Thymus (tissue), 11 donors: ENCODE measurements around the gene JAK1. TPM values are rescaled to one million over a fixed set of nuclear protein-coding genes. Genes with fewer than 3 reads are reported as not detected.

Experiments
- DNase-seq, 9 donors: peaks; one replicate each; pipeline ENCODE4 v3.0.0-alpha.2; 2013; ENCODE audit warnings: low spot score in 9 of 9, low read depth in 6 of 9, missing footprints in 1 of 9
- H3K27ac ChIP-seq, 2 donors: one replicate each; pipeline ENCODE4 v1.5.1; 2013; ENCODE audit warnings: control low read depth in 1 of 2, low read depth in 1 of 2, low read length in 1 of 2, mild to moderate bottlenecking in 1 of 2, moderate library complexity in 1 of 2
- H3K27me3 ChIP-seq, 2 donors: one replicate each; pipeline ENCODE4 v1.5.1; 2013; ENCODE audit warnings: low read length in 1 of 2; ENCODE audit not compliant: control insufficient read depth in 2 of 2, insufficient read depth in 1 of 2
- H3K36me3 ChIP-seq, 2 donors: one replicate each; pipeline ENCODE4 v1.5.1; 2013; ENCODE audit warnings: low read length in 1 of 2, mild to moderate bottlenecking in 1 of 2, moderate library complexity in 1 of 2; ENCODE audit not compliant: control insufficient read depth in 2 of 2, insufficient read depth in 2 of 2
- H3K4me1 ChIP-seq, 2 donors: one replicate each; pipeline ENCODE4 v1.5.1; 2013; ENCODE audit warnings: low read length in 2 of 2; ENCODE audit not compliant: control insufficient read depth in 2 of 2, insufficient read depth in 2 of 2
- H3K4me3 ChIP-seq, 2 donors: one replicate each; pipeline ENCODE4 v1.5.1; 2013; ENCODE audit warnings: low read length in 2 of 2, control low read depth in 1 of 2, mild to moderate bottlenecking in 1 of 2
- H3K9me3 ChIP-seq, 2 donors: one replicate each; pipeline ENCODE4 v1.5.1; 2013; ENCODE audit warnings: low read length in 1 of 2, mild to moderate bottlenecking in 1 of 2; ENCODE audit not compliant: control insufficient read depth in 2 of 2, insufficient read depth in 1 of 2
- WGBS: extraction: QIAGEN DNeasy Blood & Tissue Kit; methylation state at CpG from one replicate; pipeline ENCODE4 v1.1.7; 2013; 5-methylcytosine and 5-hydroxymethylcytosine counted together
- polyA plus RNA-seq: library from polyadenylated mRNA; stranded (reverse); fragments of 200-250 nt; gene quantifications from one replicate; pipeline ENCODE4 v1.2.3, GENCODE V29; 2013
- total RNA-seq: library from RNA; stranded (reverse); fragments of 120-200 nt; gene quantifications from one replicate; pipeline ENCODE4 v1.2.4, GENCODE V29; 2013
- donor health status: healthy.

JAK1 gene
- total and polyA plus RNA-seq, 2 donors = 97.4 to 101 TPM

DNA sequence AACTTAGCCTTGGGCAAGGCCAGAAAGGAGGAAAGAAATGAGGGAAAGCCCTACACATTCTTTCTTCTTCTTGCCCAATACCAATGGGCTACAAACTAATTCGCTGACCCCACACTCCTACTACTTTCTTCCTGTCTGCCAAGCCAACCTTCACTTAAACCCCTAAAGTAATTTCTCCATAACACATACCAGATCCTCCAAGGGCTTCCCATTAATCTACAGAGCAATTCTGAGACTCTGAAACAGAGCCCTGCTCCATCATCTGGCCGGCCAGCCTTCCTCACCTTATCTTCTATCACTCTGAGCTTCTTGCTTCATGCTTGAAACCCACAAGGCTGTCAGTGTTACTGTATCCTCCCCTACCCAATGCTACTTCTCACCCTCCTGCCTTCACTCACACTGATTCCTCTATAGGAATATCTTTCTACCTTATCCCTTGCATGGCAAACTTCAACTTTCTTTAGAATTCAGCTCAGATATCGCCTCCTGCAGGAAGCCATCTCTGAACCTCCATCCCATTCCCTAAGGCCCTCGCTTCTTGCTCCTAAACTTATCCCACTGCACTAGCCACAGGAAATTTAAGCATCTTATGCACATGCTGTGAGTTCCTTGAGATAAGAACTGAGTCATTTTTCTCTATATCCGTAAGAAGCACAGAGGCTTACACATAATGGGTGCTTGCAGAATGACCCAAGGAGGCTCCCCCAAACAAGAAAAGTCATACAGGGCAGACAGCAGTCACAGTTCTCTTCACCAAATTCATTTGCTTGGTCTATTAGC, 81.9 kb downstream of the JAK1 start:
- Histone ChIP-seq H3K27me3 (no peaks in the 10 kb centered on the region), H3K4me3 (no peak overlapping the region), H3K36me3 (peaks cover 24 to 27% of the 10 kb centered on the region in 2 donors), H3K9me3 (no peaks in the 10 kb centered on the region), H3K4me1 (no peaks in the 10 kb centered on the region), H3K27ac (no peak overlapping the region)
- DNase-seq = no peak
- WGBS = 95% methylated on average over 5 of the region's 5 CpGs

- no peaks in the 10 kb centered on the region for H3K9me3 ChIP-seq
- peaks cover 30 to 40% of the 10 kb centered on the region in 2 donors for H3K36me3 ChIP-seq
- peaks cover 3% of the 10 kb centered on the region in 2 donors for H3K4me1 ChIP-seq
- whole genome bisulfite sequencing = 96% methylated on average over 11 of the region's 11 CpGs
- H3K4me3 ChIP-seq = no peak overlapping the region
- no peak for DNase-seq
- H3K27me3 ChIP-seq = no peaks in the 10 kb centered on the region
- no peak overlapping the region for H3K27ac ChIP-seq
Observed at GRCh38 chr1:64882574-64883255, 83.6 kb downstream of the JAK1 start.

DNA sequence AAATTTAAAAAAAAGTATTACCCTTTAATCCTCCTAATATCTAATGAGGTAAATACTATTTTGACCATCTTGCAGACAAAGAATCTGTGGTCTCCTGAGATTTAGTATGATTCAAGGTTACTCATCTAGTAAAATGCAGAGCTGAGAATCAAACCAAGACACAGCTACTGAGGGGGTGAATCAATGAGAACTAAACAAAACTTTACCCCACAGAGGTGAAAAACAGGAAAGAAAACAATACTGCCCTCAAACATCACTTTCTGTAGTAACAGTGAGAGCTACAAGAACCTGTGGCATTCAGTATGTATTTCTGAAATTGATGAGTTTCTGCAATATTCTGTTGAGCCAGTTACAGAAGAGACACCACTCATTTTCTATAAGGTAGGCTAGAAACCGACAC, 85.1 kb downstream of the JAK1 start:
- no peak overlapping the region for H3K4me3 ChIP-seq
- 97% methylated on average over 1 of the region's 1 CpG for WGBS
- peaks cover 32 to 43% of the 10 kb centered on the region in 2 donors for H3K36me3 ChIP-seq

GRCh38 chr1:64880449-64880848, 85.9 kb downstream of the JAK1 start:
- H3K4me1 ChIP-seq = peaks cover 13 to 18% of the 10 kb centered on the region in 2 donors
- no peaks in the 10 kb centered on the region for H3K9me3 ChIP-seq
- peaks cover 40 to 52% of the 10 kb centered on the region in 2 donors for H3K36me3 ChIP-seq
- DNase-seq = no peak
- H3K27me3 ChIP-seq = no peaks in the 10 kb centered on the region
- no peak overlapping the region for H3K27ac ChIP-seq
- no peak overlapping the region for H3K4me3 ChIP-seq
- WGBS = 99% methylated on average over 4 of the region's 4 CpGs

More for the DNA sequence above, 85.1 kb downstream of the JAK1 start:
- H3K27ac ChIP-seq = no peak overlapping the region
- peaks cover 4 to 10% of the 10 kb centered on the region in 2 donors for H3K4me1 ChIP-seq
- no peak for DNase-seq
- no peaks in the 10 kb centered on the region for H3K27me3 ChIP-seq
- H3K9me3 ChIP-seq = no peaks in the 10 kb centered on the region

DNA sequence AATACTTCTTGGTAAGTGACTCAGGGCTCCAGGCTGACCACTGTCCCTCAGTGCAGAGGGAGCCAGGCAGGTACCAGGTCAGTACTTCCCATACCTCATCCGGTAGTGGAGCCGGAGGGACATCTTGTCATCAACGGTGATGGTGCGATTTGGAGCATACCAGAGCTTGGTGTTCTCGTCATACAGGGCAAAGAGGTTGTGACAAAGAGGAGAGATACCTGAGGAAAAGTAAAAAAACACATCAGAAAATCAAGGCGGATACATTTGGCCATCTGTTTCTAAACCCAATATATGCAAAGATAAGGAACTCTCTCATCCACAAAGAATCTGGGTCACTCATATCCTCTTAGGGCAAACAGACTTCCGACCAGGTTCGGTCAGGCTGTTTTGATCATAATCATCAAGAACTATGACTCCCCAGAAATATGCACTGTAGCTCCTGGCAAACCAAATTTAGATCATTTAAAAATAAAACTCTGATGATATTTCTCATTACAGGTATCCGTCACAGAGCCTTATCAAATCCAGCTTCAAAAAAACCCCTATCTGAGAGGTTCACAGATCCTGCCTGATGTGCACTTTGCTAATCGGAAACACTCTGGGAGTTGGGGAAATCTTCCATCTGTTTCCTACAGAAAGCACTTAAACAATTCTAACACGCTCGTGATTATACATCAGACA, 87.3 kb downstream of the JAK1 start:
- peaks cover 13 to 18% of the 10 kb centered on the region in 2 donors for H3K4me1 ChIP-seq
- H3K4me3 ChIP-seq = no peak overlapping the region
- 97% methylated on average over 12 of the region's 12 CpGs for WGBS
- peaks cover 42 to 60% of the 10 kb centered on the region in 2 donors for H3K36me3 ChIP-seq
- H3K27ac ChIP-seq = no peak overlapping the region
- no peak for DNase-seq
- no peaks in the 10 kb centered on the region for H3K27me3 ChIP-seq
- no peaks in the 10 kb centered on the region for H3K9me3 ChIP-seq

- Histone ChIP-seq H3K36me3 (peaks cover 42 to 67% of the 10 kb centered on the region in 2 donors), H3K4me1 (peaks cover 13 to 18% of the 10 kb centered on the region in 2 donors), H3K27ac (no peak overlapping the region)
Observed at GRCh38 chr1:64878090-64878489, 88.3 kb downstream of the JAK1 start.

GRCh38 chr1:64877598-64877997, 88.8 kb downstream of the JAK1 start:
- no peaks in the 10 kb centered on the region for H3K9me3 ChIP-seq
- H3K4me3 ChIP-seq = no peak overlapping the region
- peaks cover 41 to 66% of the 10 kb centered on the region in 2 donors for H3K36me3 ChIP-seq
- DNase-seq = no peak
- H3K4me1 ChIP-seq = peaks cover 13 to 18% of the 10 kb centered on the region in 2 donors
- H3K27me3 ChIP-seq = no peaks in the 10 kb centered on the region
- H3K27ac ChIP-seq = peak overlapping the region in 1 of 2 donors; percentile 21
- 89% methylated on average over 1 of the region's 1 CpG for WGBS

More at GRCh38 chr1:64878090-64878489, 88.3 kb downstream of the JAK1 start:
- H3K27me3 ChIP-seq = no peaks in the 10 kb centered on the region
- H3K9me3 ChIP-seq = no peaks in the 10 kb centered on the region
- no peak for DNase-seq
- no peak overlapping the region for H3K4me3 ChIP-seq

GRCh38 chr1:64877151-64877550, 89.2 kb downstream of the JAK1 start:
- WGBS = 21% methylated on average over 2 of the region's 2 CpGs
- Histone ChIP-seq H3K4me3 (no peak overlapping the region), H3K36me3 (peaks cover 38 to 66% of the 10 kb centered on the region in 2 donors), H3K27ac (no peak overlapping the region), H3K9me3 (no peaks in the 10 kb centered on the region), H3K27me3 (no peaks in the 10 kb centered on the region), H3K4me1 (peaks cover 13 to 18% of the 10 kb centered on the region in 2 donors)
- peak; percentile 47 to 91 (median 71) for DNase-seq

DNA sequence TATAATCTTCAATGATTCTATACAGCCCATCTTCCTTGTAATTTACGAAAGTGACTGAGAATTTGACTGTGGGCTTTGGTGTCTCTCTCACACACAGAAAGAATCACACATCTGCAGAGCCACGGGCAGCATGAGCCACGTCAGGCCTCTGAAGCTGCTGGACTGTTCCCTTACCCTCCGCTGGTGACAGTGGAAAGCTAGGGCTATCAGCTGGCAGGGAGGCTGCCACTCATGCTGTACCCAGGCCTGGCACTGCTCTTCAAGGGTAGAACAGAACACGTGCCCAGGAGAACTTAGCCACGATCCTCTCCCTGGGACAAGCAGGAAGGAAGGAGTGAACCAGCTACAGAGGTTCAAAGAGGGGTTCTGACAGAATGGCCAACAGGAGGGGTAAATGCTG, 90.7 kb downstream of the JAK1 start:
- no peaks in the 10 kb centered on the region for H3K27me3 ChIP-seq
- H3K4me1 ChIP-seq = peaks cover 13 to 18% of the 10 kb centered on the region in 2 donors
- no peak overlapping the region for H3K4me3 ChIP-seq
- H3K36me3 ChIP-seq = peaks cover 48 to 74% of the 10 kb centered on the region in 2 donors
- DNase-seq = no peak
- H3K9me3 ChIP-seq = no peaks in the 10 kb centered on the region
- no peak overlapping the region for H3K27ac ChIP-seq
- 84% methylated on average over 6 of the region's 6 CpGs for WGBS
